ENCODE measurements around the gene OOEP.

The OOEP gene

DNA sequence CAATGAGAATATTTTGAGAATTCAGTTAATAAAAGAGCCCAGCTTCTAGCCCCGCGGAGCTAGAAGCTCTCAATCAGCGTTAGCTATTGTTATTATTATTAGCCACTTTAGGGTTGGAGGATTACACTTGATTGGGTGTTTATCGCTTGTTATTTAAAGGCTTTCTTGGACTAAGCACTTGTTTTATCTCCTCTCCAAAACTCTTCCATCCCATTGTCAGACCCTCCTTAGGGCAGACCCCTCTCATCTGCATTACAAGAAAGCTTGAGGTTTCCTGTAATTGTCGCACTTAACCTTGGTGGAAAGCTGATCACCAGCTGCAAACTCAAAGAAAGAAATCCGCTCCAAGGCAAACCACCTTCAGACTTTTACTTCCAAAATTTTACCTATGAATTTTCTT lies 20.4 kb downstream of the OOEP start:
- no peak for DNase-seq (ENCODE audit: low read depth)
- TF ChIP-seq, protein P1, sequence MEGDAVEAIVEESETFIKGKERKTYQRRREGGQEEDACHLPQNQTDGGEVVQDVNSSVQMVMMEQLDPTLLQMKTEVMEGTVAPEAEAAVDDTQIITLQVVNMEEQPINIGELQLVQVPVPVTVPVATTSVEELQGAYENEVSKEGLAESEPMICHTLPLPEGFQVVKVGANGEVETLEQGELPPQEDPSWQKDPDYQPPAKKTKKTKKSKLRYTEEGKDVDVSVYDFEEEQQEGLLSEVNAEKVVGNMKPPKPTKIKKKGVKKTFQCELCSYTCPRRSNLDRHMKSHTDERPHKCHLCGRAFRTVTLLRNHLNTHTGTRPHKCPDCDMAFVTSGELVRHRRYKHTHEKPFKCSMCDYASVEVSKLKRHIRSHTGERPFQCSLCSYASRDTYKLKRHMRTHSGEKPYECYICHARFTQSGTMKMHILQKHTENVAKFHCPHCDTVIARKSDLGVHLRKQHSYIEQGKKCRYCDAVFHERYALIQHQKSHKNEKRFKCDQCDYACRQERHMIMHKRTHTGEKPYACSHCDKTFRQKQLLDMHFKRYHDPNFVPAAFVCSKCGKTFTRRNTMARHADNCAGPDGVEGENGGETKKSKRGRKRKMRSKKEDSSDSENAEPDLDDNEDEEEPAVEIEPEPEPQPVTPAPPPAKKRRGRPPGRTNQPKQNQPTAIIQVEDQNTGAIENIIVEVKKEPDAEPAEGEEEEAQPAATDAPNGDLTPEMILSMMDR (conservative IDR thresholded peaks at IDR 0.05; ENCODE audit: low read length), result no peak
- H3K4me3 ChIP-seq (ENCODE audit: low read length), result no peak overlapping the region

DNA sequence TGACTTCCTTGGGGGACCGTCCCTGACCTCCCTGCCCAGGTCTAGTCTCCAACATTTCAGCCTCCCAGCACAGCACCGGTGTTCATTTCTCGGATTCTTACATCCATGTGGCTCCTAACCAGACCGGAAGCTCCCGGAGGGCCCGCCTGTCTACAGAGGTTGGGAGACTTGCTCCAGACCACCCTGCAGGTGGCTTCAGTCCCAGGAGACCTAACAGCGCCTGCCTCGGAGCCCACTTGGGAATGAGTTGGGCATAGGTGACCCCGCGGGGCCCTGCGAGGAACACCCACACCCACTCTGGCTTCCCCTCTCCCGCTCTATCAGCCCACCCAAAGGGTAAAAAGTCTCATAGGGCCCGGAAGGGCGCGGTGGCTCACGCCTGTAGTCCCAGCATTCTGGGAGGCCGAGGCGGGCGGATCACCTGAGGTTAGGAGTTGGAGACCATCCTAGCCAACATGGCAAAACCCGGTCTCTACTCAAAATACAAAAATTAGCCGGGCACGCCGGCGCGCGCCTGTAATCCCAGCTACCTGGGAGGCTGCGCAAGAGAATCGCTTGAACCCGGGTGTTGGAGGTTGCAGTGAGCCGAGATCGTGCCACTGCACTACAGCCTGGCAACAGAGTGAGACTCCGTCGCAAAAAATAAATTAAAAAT lies 21.0 kb downstream of the OOEP start:
- DNase-seq (ENCODE audit: low read depth), result no peak
- no peak overlapping the region for H3K4me3 ChIP-seq (ENCODE audit: low read length)
- TF ChIP-seq, protein P1 (conservative IDR thresholded peaks at IDR 0.05; ENCODE audit: low read length), result no peak

DNA sequence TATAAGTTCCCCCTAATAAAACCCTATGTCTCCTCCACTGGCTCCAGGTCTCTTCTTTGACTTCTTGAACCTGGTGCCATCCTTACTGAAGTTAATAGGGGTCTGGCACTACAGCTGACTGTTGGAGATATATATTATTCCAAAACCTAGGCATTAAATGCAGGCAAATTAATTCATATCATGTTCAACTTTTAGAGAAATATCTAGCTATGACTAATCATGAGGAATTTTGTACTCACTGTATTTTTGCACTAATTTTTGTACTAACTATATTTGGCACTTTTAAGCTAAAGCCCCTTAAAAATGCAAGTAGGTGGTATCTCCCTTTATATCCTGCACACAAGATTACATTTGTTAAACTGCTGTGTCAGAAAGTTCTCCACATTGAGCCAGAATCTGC lies 26.5 kb downstream of the OOEP start:
- no peak for DNase-seq (ENCODE audit: low read depth)
- TF ChIP-seq, protein P1 (conservative IDR thresholded peaks at IDR 0.05; ENCODE audit: low read length), result no peak
- no peak overlapping the region for H3K4me3 ChIP-seq (ENCODE audit: low read length)

DNA sequence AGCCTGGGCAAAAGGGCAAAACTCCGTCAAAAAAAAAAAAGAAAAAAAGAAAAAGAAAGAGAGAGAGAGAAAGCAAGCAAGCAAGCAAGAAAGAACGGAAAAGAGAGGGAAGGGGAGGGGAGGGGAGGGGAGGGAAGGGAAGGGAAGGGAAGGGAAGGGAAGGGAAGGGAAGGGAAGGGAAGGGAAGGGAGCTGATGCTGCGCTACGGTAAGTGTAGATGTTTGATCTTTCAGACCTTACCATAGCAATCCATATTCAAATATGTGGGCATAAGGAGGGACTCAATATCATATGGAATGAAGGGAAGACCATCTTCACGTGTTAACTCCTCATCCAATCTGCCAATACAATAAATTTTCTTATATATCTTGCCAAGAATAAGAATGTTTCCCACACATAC lies 27.5 kb downstream of the OOEP start:
- DNase-seq (ENCODE audit: low read depth), result no peak
- TF ChIP-seq, protein P1 (conservative IDR thresholded peaks at IDR 0.05; ENCODE audit: low read length), result no peak
- H3K4me3 ChIP-seq (ENCODE audit: low read length), result no peak overlapping the region

DNA sequence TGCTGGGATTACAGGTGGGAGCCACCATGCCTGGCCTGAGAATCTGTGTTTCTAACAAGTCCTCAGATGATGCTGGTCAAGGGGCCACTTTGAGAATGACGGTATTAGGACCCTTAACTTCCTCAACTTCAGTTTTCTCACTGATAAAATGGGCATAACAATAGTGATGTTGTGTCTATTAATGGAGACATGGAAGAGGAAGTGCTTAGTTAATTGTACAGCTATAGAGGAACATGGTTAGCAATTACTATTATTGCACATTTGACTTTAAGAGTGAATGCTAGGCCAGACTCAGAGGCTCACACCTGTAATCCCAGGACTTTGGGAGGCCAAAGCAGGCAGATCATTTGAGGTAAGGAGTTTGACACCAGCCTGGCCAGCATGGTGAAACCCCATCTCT lies 28.4 kb downstream of the OOEP start:
- no peak for DNase-seq (ENCODE audit: low read depth)
- no peak overlapping the region for H3K4me3 ChIP-seq (ENCODE audit: low read length)
- TF ChIP-seq, protein P1 (conservative IDR thresholded peaks at IDR 0.05; ENCODE audit: low read length), result no peak

DNA sequence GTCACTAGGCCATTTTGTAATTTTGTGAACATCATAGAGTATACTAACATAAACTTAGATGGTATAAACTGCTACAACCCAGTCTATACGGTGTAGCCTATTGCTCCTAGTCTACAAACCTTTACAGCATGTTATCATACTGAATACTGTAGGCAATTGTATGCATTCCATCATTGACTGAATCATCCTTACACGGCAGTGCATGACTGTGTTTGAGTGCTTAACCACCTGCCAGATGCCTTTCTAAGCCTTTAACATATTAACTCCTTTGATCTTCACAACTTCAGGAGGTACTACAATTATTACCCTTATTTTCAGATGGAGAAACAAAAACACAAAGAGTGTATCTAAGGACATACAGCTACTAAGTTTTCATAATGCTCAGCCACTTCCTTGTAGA lies 29.6 kb downstream of the OOEP start:
- DNase-seq (ENCODE audit: low read depth), result no peak
- H3K4me3 ChIP-seq (ENCODE audit: low read length), result no peak overlapping the region
- TF ChIP-seq, protein P1 (conservative IDR thresholded peaks at IDR 0.05; ENCODE audit: low read length), result no peak

DNA sequence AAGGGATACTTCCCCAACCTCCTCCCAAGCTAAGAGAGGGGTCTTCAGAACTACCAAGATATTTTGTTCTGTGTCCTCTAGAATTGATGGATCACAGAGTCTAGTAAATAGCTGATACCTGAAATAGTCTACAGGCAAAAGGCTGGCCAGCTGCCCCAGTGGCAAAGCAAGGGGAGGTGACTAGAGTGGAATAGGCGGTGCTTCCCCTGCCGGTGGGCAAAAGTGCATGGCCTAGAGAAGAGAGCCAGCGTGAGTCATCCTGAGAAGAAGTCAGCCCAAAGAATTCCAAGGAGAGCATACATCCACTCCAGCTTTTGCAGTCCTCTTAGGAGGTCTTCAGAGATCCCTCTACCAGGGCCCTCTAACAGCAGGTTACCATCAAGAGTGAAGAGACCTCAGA lies 30.4 kb downstream of the OOEP start:
- TF ChIP-seq, protein P1 (conservative IDR thresholded peaks at IDR 0.05; ENCODE audit: low read length), result no peak
- DNase-seq (ENCODE audit: low read depth), result no peak

More for the DNA sequence above, 30.4 kb downstream of the OOEP start:
- no peak overlapping the region for H3K4me3 ChIP-seq (ENCODE audit: low read length)
